Astrocyte (in vitro differentiated cells and primary cell): ENCODE results near the gene CCNK. TPM values are rescaled to one million over a fixed set of nuclear protein-coding genes. Genes with fewer than 3 reads are reported as not detected.

Experiments used
- DNase-seq: peaks from one replicate; pipeline ENCODE4 v3.0.0-alpha.2; 2010; ENCODE audit warnings: low read depth
- FAIRE-seq: peaks from 2 replicates; lab custom pipeline; 2011; peaks lifted over from hg19 to GRCh38; lab: Jason Lieb, UNC
- H2AFZ ChIP-seq: 2 replicates; pipeline ENCODE4 v1.6.0; 2012; ENCODE audit warnings: low read depth, low read length, inconsistent platforms
- H3K27ac ChIP-seq: 2 replicates; pipeline ENCODE4 v1.5.1; 2011; ENCODE audit warnings: low read depth, low read length, inconsistent platforms
- H3K27me3 ChIP-seq: 2 replicates; pipeline ENCODE4 v1.6.0; 2011; ENCODE audit warnings: low read length, inconsistent platforms; ENCODE audit not compliant: insufficient read depth
- H3K36me3 ChIP-seq: 2 replicates; pipeline ENCODE4 v1.5.1; 2011; ENCODE audit warnings: low read length, inconsistent platforms; ENCODE audit not compliant: insufficient read depth
- H3K4me1 ChIP-seq: 2 replicates; pipeline ENCODE4 v1.5.1; 2011; ENCODE audit warnings: low read length, inconsistent platforms; ENCODE audit not compliant: insufficient read depth
- H3K4me2 ChIP-seq: 2 replicates; pipeline ENCODE4 v1.6.0; 2012; ENCODE audit warnings: low read length, inconsistent platforms
- H3K4me3 ChIP-seq: 2 replicates; pipeline ENCODE4 v1.5.1; 2011; ENCODE audit warnings: low read depth, mild to moderate bottlenecking, low read length, inconsistent platforms; ENCODE audit not compliant: insufficient read depth
- H3K79me2 ChIP-seq: 2 replicates; pipeline ENCODE4 v1.6.0; 2012; ENCODE audit warnings: mild to moderate bottlenecking, low read length, inconsistent platforms; ENCODE audit not compliant: insufficient read depth
- H3K9ac ChIP-seq: 2 replicates; pipeline ENCODE4 v1.6.0; 2012; ENCODE audit warnings: mild to moderate bottlenecking, low read length, inconsistent platforms
- H3K9me3 ChIP-seq: 2 replicates; pipeline ENCODE4 v1.5.1; 2012; ENCODE audit warnings: low read depth, mild to moderate bottlenecking, low read length, inconsistent platforms; ENCODE audit not compliant: insufficient read depth
- H4K20me1 ChIP-seq: 2 replicates; pipeline ENCODE4 v1.6.0; 2012; ENCODE audit warnings: low read length, inconsistent platforms; ENCODE audit not compliant: insufficient read depth
- H3K27ac Mint-ChIP-seq: one replicate; pipeline ENCODE4 v1.8.0; 2021; ENCODE audit warnings: mild to moderate bottlenecking, mixed read lengths; ENCODE audit not compliant: unreplicated experiment
- H3K27me3 Mint-ChIP-seq: one replicate; pipeline ENCODE4 v1.8.0; 2021; ENCODE audit warnings: low read depth, mixed read lengths; ENCODE audit not compliant: unreplicated experiment
- H3K36me3 Mint-ChIP-seq: one replicate; pipeline ENCODE4 v1.8.0; 2021; ENCODE audit warnings: low read depth, mixed read lengths; ENCODE audit not compliant: unreplicated experiment
- H3K4me1 Mint-ChIP-seq: one replicate; pipeline ENCODE4 v1.8.0; 2021; ENCODE audit warnings: low read depth, mixed read lengths; ENCODE audit not compliant: unreplicated experiment
- H3K4me3 Mint-ChIP-seq: one replicate; pipeline ENCODE4 v1.8.0; 2021; ENCODE audit warnings: mild to moderate bottlenecking, moderate library complexity, mixed read lengths; ENCODE audit not compliant: unreplicated experiment
- H3K9me3 Mint-ChIP-seq: one replicate; pipeline ENCODE4 v1.8.0; 2021; ENCODE audit warnings: mild to moderate bottlenecking, mixed read lengths; ENCODE audit not compliant: unreplicated experiment
- EZH2 ChIP-seq: IDR thresholded peaks from 2 replicates; pipeline ENCODE4 v1.6.1; 2012; ENCODE audit warnings: mild to moderate bottlenecking, low read length, inconsistent platforms; ENCODE audit not compliant: insufficient read depth
- total RNA-seq: library from RNA; stranded (reverse); gene quantifications from 2 replicates; pipeline ENCODE4 v1.2.1, GENCODE V29; 2021
- TF ChIP-seq, protein P1 (sequence below): IDR thresholded peaks from 2 replicates; pipeline ENCODE4 v1.5.1; 2011; ENCODE audit warnings: low read depth, mild to moderate bottlenecking, inconsistent platforms, low read length, moderate library complexity; ENCODE audit not compliant: insufficient read depth

Gene CCNK
- total RNA-seq, 1 donor from 2014 or later: 121 TPM

DNA sequence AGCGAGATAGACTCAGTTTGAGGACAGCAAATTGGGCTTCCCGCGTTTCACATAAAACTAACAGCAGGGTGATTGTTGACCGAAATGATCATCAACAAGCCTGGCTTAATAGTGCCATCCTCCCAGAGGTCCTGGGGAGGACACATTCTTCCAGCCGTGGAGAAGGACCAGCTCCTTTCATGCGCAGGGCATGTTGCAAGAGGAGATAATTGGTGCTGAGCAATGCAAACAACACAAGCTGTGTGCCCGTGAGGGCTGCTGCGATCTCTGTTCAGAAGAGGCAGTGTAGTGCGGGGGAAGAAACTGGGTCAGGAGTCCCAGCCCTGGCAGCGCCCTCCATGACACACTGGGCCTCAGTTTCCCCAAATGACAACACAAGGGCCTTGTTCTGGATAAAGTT is 68.5 kb downstream of the CCNK start:
- Mint-ChIP-seq H3K4me3 (no peak overlapping the region), H3K36me3 (no peaks in the 10 kb centered on the region), H3K27me3 (peaks cover 39% of the 10 kb centered on the region), H3K4me1 (peaks cover 19% of the 10 kb centered on the region), H3K27ac (no peak overlapping the region), H3K9me3 (no peaks in the 10 kb centered on the region)
- peaks cover 78% of the 10 kb centered on the region for H3K79me2 ChIP-seq
- no peak overlapping the region for H3K27ac ChIP-seq
- H2AFZ ChIP-seq: no peak overlapping the region
- H3K9ac ChIP-seq: no peak overlapping the region
- no peak overlapping the region for H3K4me3 ChIP-seq
- no peaks in the 10 kb centered on the region for H3K36me3 ChIP-seq
- peaks cover 90% of the 10 kb centered on the region for H4K20me1 ChIP-seq
- H3K27me3 ChIP-seq: no peaks in the 10 kb centered on the region
- DNase-seq (no peak), FAIRE-seq (no peak)
- no peak overlapping the region for H3K4me2 ChIP-seq
- H3K4me1 ChIP-seq: no peaks in the 10 kb centered on the region
- H3K9me3 ChIP-seq: no peaks in the 10 kb centered on the region
- TF ChIP-seq, protein P1, sequence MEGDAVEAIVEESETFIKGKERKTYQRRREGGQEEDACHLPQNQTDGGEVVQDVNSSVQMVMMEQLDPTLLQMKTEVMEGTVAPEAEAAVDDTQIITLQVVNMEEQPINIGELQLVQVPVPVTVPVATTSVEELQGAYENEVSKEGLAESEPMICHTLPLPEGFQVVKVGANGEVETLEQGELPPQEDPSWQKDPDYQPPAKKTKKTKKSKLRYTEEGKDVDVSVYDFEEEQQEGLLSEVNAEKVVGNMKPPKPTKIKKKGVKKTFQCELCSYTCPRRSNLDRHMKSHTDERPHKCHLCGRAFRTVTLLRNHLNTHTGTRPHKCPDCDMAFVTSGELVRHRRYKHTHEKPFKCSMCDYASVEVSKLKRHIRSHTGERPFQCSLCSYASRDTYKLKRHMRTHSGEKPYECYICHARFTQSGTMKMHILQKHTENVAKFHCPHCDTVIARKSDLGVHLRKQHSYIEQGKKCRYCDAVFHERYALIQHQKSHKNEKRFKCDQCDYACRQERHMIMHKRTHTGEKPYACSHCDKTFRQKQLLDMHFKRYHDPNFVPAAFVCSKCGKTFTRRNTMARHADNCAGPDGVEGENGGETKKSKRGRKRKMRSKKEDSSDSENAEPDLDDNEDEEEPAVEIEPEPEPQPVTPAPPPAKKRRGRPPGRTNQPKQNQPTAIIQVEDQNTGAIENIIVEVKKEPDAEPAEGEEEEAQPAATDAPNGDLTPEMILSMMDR: no peak
- TF ChIP-seq EZH2: no peak

DNA sequence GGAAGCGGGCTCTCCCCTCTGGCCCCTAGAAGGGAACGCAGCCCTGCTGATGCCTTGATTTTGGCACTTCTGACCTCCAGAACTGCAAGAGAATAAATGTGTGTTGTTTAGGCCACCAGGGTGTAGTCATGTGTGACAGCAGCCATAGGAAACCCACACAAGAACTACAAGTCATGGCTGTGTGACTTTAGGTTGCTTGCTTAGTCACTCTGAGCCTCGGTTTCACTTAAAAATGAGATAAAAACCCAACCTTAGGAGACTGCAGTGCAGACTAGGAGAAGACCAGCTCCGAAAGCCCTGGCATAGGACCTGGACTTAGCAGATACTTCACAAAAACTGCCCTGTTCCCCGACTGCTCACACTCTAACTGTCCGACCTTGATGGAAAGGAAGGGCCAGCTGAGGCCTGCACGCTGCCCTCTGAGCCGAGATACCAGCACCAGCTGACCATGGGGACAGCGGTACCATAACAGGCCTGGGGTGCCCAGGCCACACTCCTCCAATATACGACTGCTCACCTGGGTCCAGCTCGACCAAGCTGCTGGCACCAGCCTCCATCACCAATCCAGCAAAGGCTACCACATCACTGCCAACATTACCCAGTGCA is 69.3 kb downstream of the CCNK start:
- peaks cover 12% of the 10 kb centered on the region for H3K4me1 Mint-ChIP-seq
- Histone ChIP-seq H3K79me2 (peaks cover 80% of the 10 kb centered on the region), H3K4me2 (no peak overlapping the region), H2AFZ (no peak overlapping the region), H3K4me3 (no peak overlapping the region), H3K27ac (no peak overlapping the region), H3K4me1 (no peaks in the 10 kb centered on the region), H3K27me3 (no peaks in the 10 kb centered on the region), H3K36me3 (no peaks in the 10 kb centered on the region), H3K9me3 (no peaks in the 10 kb centered on the region), H3K9ac (no peak overlapping the region), H4K20me1 (peaks cover 91% of the 10 kb centered on the region)
- DNase-seq (no peak), FAIRE-seq (no peak)
- no peak overlapping the region for H3K27ac Mint-ChIP-seq
- H3K4me3 Mint-ChIP-seq: no peak overlapping the region
- no peaks in the 10 kb centered on the region for H3K9me3 Mint-ChIP-seq
- no peaks in the 10 kb centered on the region for H3K36me3 Mint-ChIP-seq
- peaks cover 41% of the 10 kb centered on the region for H3K27me3 Mint-ChIP-seq
- TF ChIP-seq, protein P1: no peak
- no peak for TF ChIP-seq EZH2
